Measurements from ENCODE around the gene SEC22C. TPM values are rescaled to one million over a fixed set of nuclear protein-coding genes. Genes with fewer than 3 reads are reported as not detected.

The SEC22C gene
- total and polyA plus RNA-seq, 2 of the 13 experiments (the other 11 are each of a cell fraction or from before 2014, with no cell fraction given): 20.0 to 40.0 TPM

GRCh38 chr3:42498791-42499477, 82.8 kb downstream of the SEC22C start:
- intact Hi-C loops (cut with micrococcal nuclease; ENCODE audit: unreplicated experiment): no loop called here
- Histone ChIP-seq H3K27me3 (ENCODE audit: control insufficient read depth in 1 of 2, insufficient read depth in 2 of 2, low read length in 2 of 2) (peaks cover 10 to 56% of the 10 kb centered on the region in 2 experiments; a peak in 4 of 5 replicates), H3K4me1 (ENCODE audit: insufficient read depth, low read length) (peaks cover 25% of the 10 kb centered on the region), H3K9me3 (ENCODE audit: low read length) (no peaks in the 10 kb centered on the region), H3K36me3 (replicated peaks in 1 of 2; ENCODE audit: control insufficient read depth in 1 of 2, insufficient read depth in 2 of 2, low read length in 2 of 2) (no peaks in the 10 kb centered on the region), H3K79me2 (ENCODE audit: insufficient read depth, low read length) (no peaks in the 10 kb centered on the region), H3K4me3 (replicated peaks in 1 of 3; ENCODE audit: insufficient read depth in 1 of 3, low read depth in 2 of 3, low read length in 3 of 3) (no peak overlapping the region), H4K20me1 (ENCODE audit: insufficient read depth, low read length) (no peaks in the 10 kb centered on the region), H2AFZ (ENCODE audit: low read length) (no peak overlapping the region), H3K9ac (ENCODE audit: insufficient read depth, low read depth, low read length) (no peak overlapping the region), H3K27ac (ENCODE audit: extremely low read length, insufficient read depth, low read length) (no peak overlapping the region), H3K4me2 (ENCODE audit: low read depth, low read length) (no peak overlapping the region)
- no TSS peak for BruUV-seq (replicated peaks)
- ChIA-PET CTCF (ENCODE audit: low intra/inter-chr PET ratio, low total read pairs) (no interaction called here), POLR2A (no interaction called here)
- in situ Hi-C loops (cut with HindIII; ENCODE audit: extremely low pct_ligation_motif_present, low pct_unique_long_range_greater_than_20kb): no loop called here
- 60% methylated on average over 9 of the region's 13 CpGs for WGBS (ENCODE audit: low lambda C conversion rate)
- TF ChIP-seq ATF6 (CRISPR knock-in tag; conservative IDR thresholded peaks at IDR 0.05): no peak
- no peak for TF ChIP-seq GFI1 (CRISPR knock-in tag; IDR thresholded peaks at IDR 0.05; ENCODE audit: borderline replicate concordance)
- no peak for ATAC-seq
- no peak for FAIRE-seq
- DNase-seq (ENCODE audit: low spot score): no peak

DNA sequence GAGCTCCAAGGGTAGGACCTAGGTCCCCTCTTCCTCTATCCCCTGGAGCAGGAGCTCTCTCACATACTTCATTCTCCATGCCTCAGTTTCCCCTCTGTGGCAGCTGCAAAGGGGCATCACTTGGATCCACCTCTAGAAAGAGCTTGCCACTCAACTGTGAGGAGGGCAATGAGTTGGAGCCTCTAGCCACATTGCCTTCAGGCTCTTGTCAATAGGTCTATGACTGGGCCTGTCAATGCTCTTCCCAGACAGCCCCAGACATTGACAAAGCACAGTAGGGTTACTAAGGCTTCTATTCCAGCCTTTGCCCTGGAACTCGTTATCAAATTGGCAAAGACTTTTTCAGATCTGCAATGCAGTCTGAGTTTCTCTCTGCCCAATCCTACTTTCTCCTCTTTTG, 83.7 kb downstream of the SEC22C start:
- FAIRE-seq (no peak), DNase-seq (ENCODE audit: low spot score) (no peak), ATAC-seq (no peak)
- intact Hi-C loops (cut with micrococcal nuclease; ENCODE audit: unreplicated experiment) (no loop called here), in situ Hi-C loops (cut with HindIII; ENCODE audit: extremely low pct_ligation_motif_present, low pct_unique_long_range_greater_than_20kb) (no loop called here)
- Histone ChIP-seq H3K4me1 (ENCODE audit: insufficient read depth, low read length) (peaks cover 25% of the 10 kb centered on the region), H2AFZ (ENCODE audit: low read length) (no peak overlapping the region), H3K36me3 (replicated peaks in 1 of 2; ENCODE audit: control insufficient read depth in 1 of 2, insufficient read depth in 2 of 2, low read length in 2 of 2) (no peaks in the 10 kb centered on the region), H3K9me3 (ENCODE audit: low read length) (no peaks in the 10 kb centered on the region), H3K9ac (ENCODE audit: insufficient read depth, low read depth, low read length) (no peak overlapping the region), H4K20me1 (ENCODE audit: insufficient read depth, low read length) (no peaks in the 10 kb centered on the region), H3K27ac (ENCODE audit: extremely low read length, insufficient read depth, low read length) (no peak overlapping the region), H3K27me3 (ENCODE audit: control insufficient read depth in 1 of 2, insufficient read depth in 2 of 2, low read length in 2 of 2) (peaks cover 10 to 47% of the 10 kb centered on the region in 2 experiments; a peak in 4 of 5 replicates), H3K79me2 (ENCODE audit: insufficient read depth, low read length) (no peaks in the 10 kb centered on the region), H3K4me3 (replicated peaks in 1 of 3; ENCODE audit: insufficient read depth in 1 of 3, low read depth in 2 of 3, low read length in 3 of 3) (no peak overlapping the region), H3K4me2 (ENCODE audit: low read depth, low read length) (no peak overlapping the region)
- WGBS (ENCODE audit: low lambda C conversion rate): 6% methylated on average over 1 of the region's 1 CpG
- ChIA-PET CTCF (ENCODE audit: low intra/inter-chr PET ratio, low total read pairs) (no interaction called here), POLR2A (no interaction called here)
- BruUV-seq (replicated peaks): no TSS peak
- TF ChIP-seq SP5 (CRISPR knock-in tag; IDR thresholded peaks at IDR 0.05; ENCODE audit: borderline replicate concordance, low read depth): no peak
- no peak for TF ChIP-seq SKIL (CRISPR knock-in tag; IDR thresholded peaks at IDR 0.05; ENCODE audit: borderline replicate concordance)
- no peak for TF ChIP-seq SIX1 (CRISPR knock-in tag; IDR thresholded peaks at IDR 0.05; ENCODE audit: borderline replicate concordance)
- TF ChIP-seq MED8 (CRISPR knock-in tag; IDR thresholded peaks at IDR 0.05; ENCODE audit: insufficient replicate concordance): no peak
- no peak for TF ChIP-seq HNRNPLL (IDR thresholded peaks at IDR 0.05; ENCODE audit: low read depth, low read length, poor library complexity, severe bottlenecking)
- no peak for TF ChIP-seq ZSCAN21 (CRISPR knock-in tag; IDR thresholded peaks at IDR 0.05; ENCODE audit: borderline replicate concordance)
- TF ChIP-seq, protein P1, sequence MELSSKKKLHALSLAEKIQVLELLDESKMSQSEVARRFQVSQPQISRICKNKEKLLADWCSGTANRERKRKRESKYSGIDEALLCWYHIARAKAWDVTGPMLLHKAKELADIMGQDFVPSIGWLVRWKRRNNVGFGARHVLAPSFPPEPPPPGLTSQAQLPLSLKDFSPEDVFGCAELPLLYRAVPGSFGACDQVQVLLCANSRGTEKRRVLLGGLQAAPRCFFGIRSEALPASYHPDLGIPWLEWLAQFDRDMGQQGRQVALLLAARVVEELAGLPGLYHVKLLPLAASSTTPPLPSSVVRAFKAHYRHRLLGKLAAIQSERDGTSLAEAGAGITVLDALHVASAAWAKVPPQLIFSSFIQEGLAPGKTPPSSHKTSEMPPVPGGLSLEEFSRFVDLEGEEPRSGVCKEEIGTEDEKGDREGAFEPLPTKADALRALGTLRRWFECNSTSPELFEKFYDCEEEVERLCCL (CRISPR knock-in tag; IDR thresholded peaks at IDR 0.05; ENCODE audit: borderline replicate concordance): no peak
- TF ChIP-seq ZNF501 (CRISPR knock-in tag; IDR thresholded peaks at IDR 0.05): no peak

Data from HepG2 (cell line).